NCI-H1105 treated with DMSO at 0.1 percent for 48 hours (cell line): ENCODE results near the gene SIK2.

Experiments
- DNase-seq: peaks from one replicate; lab custom pipeline; 2025; lab: John Stamatoyannopoulos, UW

SIK2 gene

DNA sequence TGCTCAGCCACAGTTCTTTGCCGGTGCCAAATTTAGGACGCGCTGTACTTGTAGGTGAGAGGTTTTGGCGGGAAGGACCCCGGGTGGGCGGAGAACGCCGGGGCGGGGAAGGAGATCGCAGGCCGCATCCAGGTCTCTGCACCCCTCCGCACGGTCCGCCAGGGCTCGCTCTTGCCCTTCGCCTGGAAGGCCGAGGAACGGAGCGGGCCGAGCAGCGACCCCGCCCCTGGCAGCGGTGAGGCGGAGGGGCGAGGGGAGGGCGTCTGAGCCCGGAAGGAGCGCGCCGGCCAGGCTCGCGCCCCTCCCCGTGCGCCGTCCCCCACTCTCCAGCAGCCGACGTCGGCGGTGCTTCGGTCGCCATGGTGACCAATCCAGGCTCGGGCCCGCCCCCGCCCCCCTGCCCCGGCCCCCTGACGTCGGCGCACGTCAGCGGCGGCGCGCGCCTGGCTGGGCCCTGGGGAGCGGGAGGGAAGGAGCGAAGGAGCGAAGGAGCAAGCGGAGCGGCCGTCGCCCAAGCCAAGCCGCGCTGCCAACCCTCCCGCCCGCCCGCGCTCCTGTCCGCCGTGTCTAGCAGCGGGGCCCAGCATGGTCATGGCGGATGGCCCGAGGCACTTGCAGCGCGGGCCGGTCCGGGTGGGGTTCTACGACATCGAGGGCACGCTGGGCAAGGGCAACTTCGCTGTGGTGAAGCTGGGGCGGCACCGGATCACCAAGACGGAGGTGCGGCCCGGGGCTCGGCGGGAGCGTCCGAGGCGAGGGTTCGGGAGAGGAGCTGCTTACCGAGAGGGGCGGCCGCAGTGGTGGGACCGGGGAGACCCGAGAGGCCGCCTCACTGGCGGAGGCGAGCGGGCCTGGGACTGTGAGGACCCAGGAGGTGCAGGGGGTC, at the start of gene SIK2:
TSS of gene SIK2 (plus strand) at position 471 of the 886 bp plus-strand sequence. CDS start at position 586, 115 bp downstream.
- peak; percentile 97 for DNase-seq

DNA sequence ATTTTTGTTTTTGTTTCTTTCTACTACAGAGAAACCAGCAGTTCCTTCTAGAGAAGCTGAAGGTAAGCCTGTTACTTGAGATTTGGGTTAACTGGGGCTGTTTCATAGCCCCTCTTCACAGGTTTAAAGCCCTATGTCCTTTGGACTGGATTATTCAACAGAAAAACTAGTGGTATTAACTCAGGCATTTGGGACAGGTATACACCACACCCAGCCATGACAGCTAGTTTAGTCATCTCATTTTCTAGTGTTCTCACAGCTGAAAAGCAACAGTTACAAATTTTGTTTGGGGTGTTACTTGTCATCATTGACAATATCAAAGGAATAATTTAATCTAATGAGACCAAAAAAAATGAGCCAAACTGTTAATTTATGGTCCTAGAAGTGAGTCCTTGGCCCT, 47.7 kb upstream of the SIK2 start:
- no peak for DNase-seq

DNA sequence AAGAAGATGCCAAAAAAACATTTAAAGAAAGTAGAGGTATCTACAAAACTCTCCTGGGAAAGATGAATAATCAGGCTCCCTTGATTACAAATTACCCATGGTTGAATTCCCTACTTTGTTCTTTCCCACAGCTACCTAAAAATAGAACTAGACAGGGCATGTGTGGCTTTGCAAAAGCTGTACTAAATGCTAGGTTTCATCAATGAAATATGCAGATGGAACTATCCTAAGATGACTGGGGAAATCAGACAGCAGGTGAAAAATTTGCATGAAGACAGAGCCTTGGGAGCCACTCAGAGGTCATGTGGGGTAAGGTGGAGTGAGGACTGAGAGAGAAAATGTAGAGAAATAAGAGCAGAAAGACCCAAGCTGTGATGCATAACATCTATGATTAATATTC, 47.0 kb upstream of the SIK2 start:
- DNase-seq, result no peak

DNA sequence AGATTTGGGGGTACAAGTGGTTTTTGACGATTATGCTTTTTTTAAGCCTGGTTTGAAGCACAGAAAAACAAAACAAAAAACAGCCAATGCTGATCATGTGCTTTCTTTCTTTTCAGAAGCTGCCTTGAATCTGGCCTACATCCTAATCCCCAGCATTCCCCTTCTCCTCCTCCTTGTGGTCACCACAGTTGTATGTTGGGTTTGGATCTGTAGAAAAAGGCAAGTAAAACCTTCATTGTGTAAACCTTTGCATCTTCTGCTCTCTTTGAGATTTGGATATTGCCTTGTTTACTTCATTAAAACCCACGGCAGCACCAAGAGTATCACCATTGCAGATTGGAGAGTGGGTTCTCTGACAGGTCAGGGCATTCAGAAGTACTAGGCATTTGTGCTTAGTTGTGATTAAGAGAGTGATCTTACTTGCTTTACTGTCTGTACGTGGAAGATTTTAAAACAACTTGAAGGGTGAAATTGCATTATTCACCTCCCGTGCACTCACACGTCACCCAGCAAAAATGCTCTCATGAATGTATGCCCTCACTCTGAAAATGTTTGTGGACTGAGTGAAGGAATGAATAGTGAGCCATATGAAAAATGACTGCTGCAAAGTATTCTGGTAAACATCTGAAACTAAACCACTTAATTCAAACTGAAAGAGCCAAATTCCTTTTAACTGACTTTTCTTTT, 44.7 kb upstream of the SIK2 start:
- DNase-seq, result no peak

DNA sequence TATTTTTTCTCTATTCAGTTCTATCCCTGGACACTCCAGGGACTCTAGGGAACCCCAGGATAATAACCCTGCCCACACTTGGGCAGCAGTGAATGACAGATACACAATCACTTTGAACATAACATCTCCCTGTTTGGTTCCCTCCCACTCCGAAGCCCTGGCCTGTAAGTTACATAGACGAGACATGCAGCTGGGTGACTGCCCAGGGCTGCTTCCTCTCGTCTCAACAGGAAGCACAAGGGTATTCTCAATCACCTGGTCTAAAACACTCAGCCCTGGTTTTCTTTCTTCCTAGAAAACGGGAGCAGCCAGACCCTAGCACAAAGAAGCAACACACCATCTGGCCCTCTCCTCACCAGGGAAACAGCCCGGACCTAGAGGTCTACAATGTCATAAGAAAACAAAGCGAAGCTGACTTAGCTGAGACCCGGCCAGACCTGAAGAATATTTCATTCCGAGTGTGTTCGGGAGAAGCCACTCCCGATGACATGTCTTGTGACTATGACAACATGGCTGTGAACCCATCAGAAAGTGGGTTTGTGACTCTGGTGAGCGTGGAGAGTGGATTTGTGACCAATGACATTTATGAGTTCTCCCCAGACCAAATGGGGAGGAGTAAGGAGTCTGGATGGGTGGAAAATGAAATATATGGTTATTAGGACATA, 42.3 kb upstream of the SIK2 start:
- no peak for DNase-seq

DNA sequence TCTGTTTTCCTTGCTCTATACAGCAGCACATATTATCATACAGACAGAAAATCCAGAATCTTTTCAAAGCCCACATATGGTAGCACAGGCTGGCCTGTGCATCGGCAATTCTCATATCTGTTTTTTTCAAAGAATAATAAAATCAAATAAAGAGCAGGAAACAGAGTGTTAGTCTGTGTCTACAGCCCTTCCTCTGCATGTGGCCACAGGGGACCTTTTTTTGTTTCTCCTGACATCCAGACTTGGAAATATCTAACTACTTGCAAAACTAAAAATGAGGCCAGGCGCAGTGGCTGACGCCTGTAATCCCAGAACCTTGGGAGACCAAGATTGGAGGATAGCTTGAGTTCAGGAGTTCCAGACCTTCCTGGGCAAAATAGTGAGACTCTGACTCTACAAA, 41.4 kb upstream of the SIK2 start:
- no peak for DNase-seq

DNA sequence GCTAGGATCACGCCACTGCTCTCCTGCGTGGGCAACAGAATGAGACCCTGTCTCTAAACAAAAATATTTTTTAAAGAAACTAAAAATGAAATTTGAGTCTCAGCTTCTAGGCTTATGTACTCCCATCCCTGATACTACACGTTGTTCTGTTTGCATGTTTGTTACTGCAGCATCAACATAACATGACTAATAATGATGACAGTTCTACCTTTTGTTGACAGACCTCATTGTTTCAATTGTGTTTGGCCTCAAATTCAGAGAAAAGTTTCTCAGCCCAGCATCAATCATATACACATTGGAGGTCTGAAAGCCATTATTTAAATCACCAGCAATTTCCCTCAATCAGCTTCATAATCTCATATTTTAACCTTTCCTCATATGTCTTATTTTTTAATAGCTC, 40.9 kb upstream of the SIK2 start:
- no peak for DNase-seq

DNA sequence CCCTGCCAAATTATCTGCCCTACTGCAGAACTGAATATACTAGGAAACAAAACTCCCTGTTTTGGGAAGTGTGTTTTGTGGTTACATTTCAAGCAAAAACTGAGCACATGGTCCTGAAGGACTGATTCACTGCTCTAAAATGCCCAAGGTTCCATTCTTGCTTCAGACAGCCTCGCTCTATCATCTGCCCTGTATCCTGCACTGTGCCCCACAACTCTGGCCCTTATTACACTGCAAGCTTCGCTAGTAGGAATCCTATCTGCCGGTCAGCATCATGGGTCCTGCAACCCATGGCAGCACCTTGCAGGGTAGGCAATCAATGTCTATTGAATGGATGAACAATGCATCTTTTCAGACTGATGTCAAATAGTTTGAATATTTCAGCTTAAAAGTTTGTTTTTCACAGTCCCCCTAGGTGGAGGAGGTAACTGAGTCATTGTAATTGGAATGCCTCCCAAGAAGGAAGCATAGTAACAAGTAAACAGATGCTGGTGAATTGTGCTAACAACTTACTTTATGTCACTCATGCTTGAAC, 40.4 kb upstream of the SIK2 start:
- no peak for DNase-seq

DNA sequence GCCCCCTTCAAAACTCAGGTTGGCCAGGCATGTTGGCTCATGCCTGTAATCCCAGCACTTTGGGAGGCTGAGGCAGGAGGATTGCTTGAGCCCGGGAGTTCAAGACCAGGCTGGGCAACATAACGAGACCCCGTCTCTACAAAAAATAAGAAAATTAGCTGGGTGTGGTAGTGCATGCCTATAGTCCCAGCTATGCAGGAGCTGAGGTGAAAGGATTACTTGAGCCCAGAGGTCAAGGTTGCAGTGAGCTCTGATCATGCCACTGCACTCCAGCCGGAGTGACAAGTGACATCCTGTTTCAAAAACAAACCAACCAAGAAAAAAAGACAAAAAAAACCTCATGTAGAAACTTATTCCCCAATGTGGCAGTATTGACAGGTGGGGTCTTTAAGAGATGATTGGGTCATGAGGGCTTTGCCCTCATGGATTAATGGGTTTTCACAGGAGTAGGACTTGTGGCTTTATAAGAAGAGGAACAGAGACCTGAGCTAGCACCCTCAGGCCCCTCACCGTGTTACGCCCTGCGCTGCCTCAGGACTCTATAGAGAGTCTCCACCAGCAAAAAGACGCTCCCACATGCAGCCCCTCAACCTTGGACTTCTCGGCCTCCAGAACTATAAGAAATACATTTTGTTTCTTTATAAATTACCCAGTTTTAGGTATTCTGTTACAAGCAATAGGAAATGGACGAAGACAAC, 39.4 kb upstream of the SIK2 start:
- DNase-seq, result no peak

DNA sequence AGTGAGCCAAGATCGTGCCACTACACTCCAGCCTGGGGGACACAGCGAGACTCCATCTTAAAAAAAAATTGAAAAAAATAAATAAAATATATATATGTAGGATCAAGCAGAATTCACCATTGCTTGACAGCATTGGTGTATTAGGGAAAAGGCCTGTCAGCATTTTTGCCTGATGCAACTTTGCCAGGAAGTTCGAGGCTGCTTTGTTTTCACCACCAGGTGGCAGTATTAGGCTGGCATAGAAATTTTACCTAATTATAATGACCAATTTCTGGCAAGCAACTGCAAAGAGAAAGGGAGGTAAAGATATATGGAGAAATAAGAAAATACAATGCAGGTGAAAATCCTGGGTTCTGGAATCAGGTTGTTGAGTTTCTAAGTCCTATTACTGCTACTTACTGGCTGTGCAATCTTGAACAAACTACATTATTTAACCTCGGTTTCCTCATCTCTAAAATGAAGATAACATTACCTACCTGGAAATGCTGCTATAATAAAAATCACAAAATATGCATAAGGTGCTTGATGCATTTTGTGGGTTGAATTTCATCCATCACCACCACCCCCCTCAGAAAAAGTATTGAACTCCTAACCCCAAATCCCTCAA, 37.0 kb upstream of the SIK2 start:
- peak; percentile 77 for DNase-seq

DNA sequence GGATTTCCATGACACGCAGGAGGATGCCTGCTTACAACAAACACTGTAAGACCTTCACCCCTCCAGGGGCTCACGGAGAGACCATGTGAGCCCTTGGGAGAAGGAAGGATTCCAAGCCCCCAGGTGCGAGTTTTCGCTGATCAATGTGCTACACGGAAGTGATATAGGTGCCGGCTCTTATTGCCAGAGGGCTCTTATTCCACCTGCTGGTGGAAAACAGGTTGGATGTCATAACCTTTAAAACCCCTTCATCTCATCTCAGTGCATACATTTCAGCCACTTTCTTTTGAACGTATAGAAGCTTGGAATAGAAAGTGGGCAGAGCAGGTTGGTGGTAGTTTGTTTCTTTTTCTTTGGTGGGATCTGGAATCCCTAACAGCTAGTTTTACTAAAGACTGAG, 35.9 kb upstream of the SIK2 start:
- DNase-seq, result no peak

DNA sequence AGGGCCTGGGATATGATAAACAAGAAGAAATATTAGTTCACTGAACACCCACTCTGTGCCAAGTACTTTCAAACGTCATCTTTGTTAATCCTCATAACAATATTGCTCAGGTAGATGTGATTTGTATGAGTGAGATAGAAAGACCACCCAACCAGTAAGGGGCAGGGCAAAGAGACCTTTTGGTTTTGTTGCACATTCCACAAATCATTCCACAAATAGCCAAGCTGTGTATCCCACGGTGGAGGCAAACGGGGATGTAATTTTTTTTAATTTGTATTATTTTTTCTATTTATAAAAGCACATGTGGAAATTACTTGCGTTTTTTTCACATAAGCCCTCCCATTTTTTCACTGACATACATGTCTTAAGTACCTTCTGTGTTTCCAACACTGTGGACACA, 32.8 kb upstream of the SIK2 start:
- no peak for DNase-seq

DNA sequence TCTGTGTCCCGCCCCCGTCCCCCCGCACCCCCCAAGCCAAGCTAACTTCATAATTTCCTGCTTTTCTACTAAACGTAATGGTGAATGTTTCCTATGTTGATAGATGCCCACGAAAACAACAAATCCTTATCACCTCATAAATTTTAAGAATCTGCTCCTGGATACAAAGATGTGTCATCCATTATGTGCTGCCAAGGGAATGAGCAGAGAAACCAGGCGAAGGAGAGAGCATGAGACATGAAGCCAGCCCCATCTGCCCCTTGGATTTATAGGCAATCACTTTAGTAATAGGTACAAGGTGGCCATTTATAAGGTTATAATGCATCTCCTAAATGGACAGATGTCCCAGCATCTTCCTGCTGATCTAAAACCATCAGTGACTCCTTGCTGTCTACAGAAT, 31.5 kb upstream of the SIK2 start:
- no peak for DNase-seq

DNA sequence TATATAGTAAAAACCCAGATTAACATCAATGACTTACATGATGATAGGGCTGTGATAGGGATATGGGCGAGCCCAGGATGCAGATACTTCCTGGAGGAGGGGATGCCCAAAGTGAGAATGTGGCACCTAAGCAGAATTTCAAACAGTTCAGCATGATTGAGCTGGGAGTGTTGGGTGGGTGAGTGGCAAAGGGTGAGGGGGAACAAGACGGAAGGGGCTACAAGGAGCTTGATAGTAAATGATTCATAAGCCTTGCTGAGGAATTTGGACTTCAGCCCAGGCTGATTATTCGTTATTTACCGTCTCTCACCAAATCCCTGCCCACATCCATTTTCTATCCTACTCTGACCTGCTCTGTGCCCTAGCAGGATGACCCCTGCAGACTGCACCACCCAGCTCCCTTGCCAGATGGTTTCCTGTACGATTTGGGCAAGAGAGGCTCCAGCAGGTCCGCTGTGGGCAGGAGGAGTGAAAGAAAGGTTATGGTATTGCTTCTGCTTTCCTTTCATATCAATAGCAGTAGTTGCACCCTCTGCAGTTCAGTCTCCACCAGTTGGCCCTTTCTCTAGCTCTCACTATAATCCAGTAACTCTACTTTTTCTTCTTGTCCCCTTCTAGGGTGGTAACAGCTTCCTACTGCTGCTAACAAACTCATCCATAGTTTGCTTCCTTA, 30.3 kb upstream of the SIK2 start:
- DNase-seq, result no peak

DNA sequence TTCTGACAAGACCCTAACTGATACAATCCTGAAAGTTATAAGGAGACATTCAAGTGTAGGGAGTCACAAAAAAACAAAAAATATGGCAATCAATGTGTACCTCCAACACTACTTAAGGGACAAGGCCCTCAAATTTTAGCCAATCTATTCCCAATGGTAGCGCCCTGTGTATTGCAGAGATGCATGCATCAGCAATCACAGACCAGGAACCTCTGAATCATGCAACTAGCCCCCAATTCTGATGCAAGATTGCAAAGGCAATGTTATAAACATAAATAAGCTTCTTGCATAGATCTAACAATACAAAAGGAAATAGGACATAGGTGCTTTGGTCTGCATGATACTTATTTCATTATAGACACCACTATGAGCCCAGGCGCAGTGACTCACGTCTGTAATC, 29.7 kb upstream of the SIK2 start:
- DNase-seq, result no peak

DNA sequence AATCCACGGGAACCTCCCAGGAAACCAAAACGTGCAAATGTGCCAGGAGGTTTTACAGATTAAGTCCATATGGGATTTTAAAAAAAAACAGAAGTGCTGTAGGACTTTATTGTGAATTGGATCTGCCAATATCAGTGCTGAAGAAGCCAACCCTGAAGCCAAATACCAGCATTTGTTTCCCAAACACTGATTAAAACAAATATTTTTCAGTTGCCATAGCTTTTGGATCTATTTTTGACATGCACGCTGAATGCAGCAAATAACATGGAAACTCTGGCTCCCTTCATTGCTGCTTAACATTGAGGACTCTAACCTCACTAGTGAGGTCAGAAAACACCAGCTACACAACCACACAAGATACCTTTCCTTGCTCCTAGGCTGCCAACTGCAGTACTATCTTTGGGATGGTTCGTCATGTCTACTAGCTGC, 28.4 kb upstream of the SIK2 start:
- no peak for DNase-seq

DNA sequence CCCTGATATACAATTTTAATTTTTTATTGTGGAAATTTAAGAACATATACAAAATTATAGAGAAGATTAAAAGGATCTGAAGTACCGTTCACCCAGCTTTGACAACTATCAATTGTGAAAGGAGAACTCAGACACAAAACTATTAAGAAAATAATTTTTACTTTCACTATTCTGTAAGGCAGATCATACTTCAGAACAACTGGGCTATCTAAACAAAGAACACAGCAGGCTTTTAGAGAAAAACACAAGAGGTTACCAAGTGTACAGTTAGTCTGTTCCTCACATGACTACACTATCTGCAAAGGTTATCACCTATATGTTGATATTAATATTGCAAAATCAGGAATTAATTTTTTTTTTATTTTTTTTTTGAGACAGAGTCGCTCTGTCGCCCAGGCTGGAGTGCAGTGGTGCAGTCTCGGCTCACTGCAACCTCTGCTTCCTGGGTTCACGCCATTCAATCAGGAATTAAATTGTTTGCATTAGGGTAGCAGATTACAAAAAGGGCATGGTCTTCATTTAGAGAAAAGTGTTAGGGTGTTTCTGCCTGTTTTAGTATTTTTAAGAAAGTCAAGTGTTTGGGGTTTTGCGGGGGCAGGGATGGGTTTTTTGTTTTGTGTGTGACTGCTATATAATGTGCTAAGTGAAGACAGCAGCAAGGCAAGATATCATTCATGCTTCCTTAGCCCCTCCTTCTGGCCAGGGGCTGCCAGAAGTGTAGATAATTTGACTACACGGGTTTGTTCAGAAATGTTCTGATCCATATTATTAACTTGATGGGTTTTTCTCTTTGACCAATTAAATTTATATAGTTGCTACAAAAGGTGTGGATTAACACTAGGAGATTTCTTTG, 27.6 kb upstream of the SIK2 start:
- DNase-seq, result no peak

DNA sequence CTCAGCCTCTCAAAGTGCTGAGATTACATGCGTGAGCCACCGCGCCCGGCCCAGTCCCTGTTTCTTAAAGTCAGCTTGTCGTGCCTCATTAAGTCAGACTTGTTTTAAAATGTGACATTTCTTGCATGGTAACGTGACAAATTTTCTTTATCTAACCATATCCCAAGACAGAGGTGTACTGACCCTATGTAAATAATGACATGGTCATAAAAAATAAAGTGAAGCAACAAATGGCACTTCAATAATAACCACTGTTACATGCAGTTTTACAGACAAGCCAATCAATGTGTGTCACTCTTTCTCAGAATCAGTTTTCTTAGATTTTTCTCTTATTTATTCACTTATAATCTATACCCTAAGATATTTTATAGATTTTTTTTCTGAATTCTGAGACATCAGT, 26.5 kb upstream of the SIK2 start:
- no peak for DNase-seq

DNA sequence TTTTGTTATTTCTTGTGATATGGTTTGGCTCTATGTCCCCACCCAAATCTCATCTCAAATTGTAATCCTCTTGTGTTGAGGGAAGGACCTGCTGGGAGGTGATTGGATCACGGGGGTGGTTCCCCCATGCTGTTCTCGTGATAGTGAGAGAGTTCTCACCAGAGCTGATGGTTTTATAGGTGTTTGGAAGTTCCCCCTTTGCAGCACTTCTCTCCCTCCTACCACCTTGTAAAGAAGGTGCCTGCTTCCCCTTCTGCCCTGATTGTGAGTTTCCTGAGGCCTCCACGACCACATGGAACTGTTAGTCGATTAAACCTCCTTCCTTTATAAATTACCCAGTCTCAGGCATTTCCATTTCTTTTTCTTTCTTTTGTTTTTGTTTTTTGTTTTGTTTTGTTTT, 24.4 kb upstream of the SIK2 start:
- DNase-seq, result no peak

DNA sequence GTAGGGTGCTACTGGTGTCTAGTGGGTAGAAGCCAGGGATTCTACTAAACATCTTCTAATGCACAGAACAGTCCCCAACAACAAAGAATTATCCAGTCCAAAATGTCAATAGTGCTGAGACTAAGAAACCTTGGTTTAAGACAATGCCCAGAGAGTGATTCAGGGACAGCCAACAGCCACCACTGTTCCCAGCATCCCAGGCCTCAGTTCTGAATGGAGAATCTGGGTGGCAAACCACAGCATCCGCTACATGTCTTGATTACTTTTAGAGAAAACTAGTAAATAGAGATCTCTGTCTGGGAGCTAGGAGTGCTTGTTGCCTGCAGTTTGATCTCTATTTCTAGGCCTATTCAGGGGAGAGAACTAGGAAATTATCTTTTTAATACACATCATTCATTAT, 20.9 kb upstream of the SIK2 start:
- DNase-seq, result no peak
